Frontal cortex (tissue), 4 donors: ENCODE measurements around the gene EFNA5. TPM values are rescaled to one million over a fixed set of nuclear protein-coding genes. Genes with fewer than 3 reads are reported as not detected.

ENCODE experiments used
- DNase-seq, 2 donors: peaks; one replicate each; pipeline ENCODE4 v3.0.0; 2012; ENCODE audit warnings: low spot score in 2 of 2
- FAIRE-seq: peaks from 2 replicates; lab custom pipeline; 2012; peaks lifted over from hg19 to GRCh38; lab: Jason Lieb, UNC
- total RNA-seq: library from RNA; depleted of rRNA; stranded (reverse); fragments of >200 nt; gene quantifications from one replicate; pipeline ENCODE4 v1.2.3, GENCODE V29; 2014
- donor health status: control.
- donor health status: control.
- donor health status: control.

Gene EFNA5
- total RNA-seq, 1 donor from 2014 or later = 13.5 TPM

GRCh38 chr5:107329850-107330249, 340.9 kb downstream of the EFNA5 start:
- no peak for DNase-seq
- FAIRE-seq = no peak
